ENCODE measurements around the gene HSPB6. TPM values are rescaled to one million over a fixed set of nuclear protein-coding genes. Genes with fewer than 3 reads are reported as not detected.
"Not testable (repeated sequence)": the region's sequence is repeated elsewhere in the genome, so short reads cannot be mapped to it uniquely, and the experiment has no call there.

HSPB6 gene
- polyA plus RNA-seq, 1 donor from 2014 or later: not detected

DNA sequence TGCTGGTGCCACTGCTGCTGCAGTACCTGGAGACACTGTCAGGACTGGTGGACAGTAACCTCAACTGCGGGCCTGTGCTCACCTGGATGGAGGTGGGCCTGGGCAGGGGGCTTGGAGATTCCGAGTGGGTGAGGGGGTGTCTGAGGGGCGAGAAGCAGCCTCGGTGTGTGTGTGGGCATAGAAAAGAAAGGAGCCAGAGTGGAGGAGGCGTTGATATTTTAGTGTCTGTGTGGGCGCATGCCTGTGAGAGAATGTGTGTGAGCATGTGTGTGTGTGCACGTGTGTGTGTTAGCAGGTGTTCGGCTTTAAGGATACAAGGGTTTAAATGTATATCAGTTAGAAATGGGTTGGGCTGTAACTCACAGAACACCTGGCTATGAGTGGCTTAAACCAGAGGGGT lies 22.2 kb upstream of the HSPB6 start:
- H3K4me3 Mint-ChIP-seq: peak overlapping the region in 1 of 4 donors; percentile 25

DNA sequence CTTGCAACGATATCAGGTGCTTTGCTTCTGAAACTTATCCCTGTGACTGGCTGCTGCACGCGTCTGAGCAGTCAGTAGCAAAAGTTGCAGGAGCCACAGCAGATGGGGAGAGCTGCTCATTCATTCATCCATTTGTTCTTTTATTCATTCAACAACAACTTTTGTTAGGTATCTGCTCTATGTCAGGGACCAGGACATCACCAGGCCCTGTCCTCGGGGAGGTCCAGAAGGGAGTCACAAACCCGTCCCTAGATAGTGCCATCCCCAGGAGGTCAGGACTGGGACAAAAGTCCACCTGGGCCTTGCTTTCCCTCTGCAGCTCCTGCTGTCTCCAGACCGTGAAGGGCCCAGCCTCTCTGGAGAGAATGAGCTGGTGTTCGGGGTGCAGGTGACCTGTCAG lies 21.1 kb upstream of the HSPB6 start:
- Mint-ChIP-seq H3K9me3 (no peaks in the 10 kb centered on the region), H3K27ac (no peak overlapping the region), H3K4me3 (peak overlapping the region in 2 of 4 donors; percentile 65 to 68), H3K36me3 (peaks cover 6% of the 10 kb centered on the region), H3K4me1 (peaks cover 2 to 10% (median 9%) of the 10 kb centered on the region in 3 donors), H3K27me3 (no peaks in the 10 kb centered on the region)

More for the DNA sequence above, 22.2 kb upstream of the HSPB6 start:
- Mint-ChIP-seq H3K9me3 (no peaks in the 10 kb centered on the region), H3K36me3 (peaks cover 6% of the 10 kb centered on the region), H3K27ac (no peak overlapping the region), H3K27me3 (no peaks in the 10 kb centered on the region), H3K4me1 (peaks cover 6 to 10% (median 9%) of the 10 kb centered on the region in 3 donors)

DNA sequence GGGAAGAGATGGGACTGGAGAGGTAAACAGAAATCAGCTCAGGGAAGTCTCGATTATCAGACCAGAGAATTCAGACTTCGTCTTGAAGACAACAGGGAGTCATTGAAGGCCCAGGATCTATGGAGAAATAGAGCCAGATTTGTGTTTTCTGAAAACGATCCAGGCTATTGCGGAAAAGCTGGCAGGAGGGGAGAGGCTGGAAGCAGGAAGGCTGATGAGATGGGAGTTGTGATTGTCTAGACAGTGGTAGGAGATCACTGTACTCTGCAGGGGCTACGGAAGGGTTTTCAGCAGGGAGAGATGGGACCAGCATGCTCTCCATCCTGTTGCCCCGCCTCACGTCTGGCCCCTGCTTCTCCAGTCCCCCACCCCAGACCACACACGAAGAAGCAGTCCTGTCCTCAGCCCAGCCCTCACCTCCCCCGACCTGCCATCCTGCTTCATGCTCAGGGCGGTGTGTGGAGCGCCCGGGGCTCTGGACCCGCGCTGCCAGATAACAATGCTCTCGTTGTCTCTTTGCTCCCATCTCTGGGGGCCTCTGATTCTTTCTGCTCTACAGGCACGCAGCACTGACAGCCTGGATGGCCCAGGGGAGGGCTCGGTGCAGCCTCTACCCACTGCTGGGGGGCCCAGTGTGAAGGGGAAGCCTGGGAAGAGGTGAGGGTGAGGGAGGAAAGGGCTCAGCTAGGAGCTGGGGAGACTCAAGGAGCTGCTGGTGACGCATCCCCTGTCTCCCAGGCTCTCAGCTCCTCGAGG lies 20.4 kb upstream of the HSPB6 start:
- Mint-ChIP-seq H3K27ac (peak overlapping the region in 2 of 3 donors; percentile 68 to 85), H3K9me3 (no peaks in the 10 kb centered on the region), H3K27me3 (no peaks in the 10 kb centered on the region), H3K36me3 (peaks cover 6% of the 10 kb centered on the region), H3K4me3 (peak overlapping the region; percentile 65 to 84 (median 74)), H3K4me1 (peaks cover 0 to 10% (median 9%) of the 10 kb centered on the region in 3 donors)

DNA sequence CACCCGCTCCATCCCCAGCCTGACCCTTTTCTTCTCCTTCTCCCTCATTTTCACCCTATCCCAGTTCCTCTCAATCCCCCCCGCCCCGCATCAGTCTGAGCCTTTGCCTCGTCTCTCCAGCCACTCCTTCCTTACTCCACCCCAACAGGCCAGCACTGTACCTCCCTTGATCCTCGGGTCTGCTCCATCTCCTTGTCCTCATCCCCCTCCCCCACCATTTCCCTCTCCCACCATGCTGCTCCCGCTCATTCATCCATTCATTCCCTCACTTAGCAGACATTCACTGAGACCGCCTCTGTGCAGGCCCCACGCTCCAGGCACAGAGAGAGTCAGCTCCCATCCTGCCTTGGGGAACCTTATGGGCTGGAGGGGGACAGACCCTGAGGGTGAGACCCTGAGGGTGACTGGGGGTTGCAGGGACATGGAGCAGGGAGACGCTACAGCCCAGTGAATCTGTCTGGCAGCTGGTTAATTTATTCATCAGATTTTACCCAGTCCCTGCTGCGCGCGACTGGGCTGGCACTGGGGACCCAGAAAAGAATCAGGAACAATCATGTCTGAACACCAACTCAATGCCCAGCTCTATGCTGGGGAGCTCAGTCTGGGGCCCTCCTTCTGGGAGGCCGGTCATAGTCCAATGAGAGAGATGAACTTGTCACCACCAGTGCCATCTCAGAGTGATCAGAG lies 19.4 kb upstream of the HSPB6 start:
- H3K36me3 Mint-ChIP-seq: peaks cover 6% of the 10 kb centered on the region
- H3K27ac Mint-ChIP-seq: peak overlapping the region in 2 of 3 donors; percentile 43 to 68
- no peaks in the 10 kb centered on the region for H3K9me3 Mint-ChIP-seq
- no peaks in the 10 kb centered on the region for H3K27me3 Mint-ChIP-seq
- H3K4me3 Mint-ChIP-seq: peak overlapping the region; percentile 71 to 87 (median 80)
- H3K4me1 Mint-ChIP-seq: peaks cover 0 to 10% (median 9%) of the 10 kb centered on the region in 3 donors

DNA sequence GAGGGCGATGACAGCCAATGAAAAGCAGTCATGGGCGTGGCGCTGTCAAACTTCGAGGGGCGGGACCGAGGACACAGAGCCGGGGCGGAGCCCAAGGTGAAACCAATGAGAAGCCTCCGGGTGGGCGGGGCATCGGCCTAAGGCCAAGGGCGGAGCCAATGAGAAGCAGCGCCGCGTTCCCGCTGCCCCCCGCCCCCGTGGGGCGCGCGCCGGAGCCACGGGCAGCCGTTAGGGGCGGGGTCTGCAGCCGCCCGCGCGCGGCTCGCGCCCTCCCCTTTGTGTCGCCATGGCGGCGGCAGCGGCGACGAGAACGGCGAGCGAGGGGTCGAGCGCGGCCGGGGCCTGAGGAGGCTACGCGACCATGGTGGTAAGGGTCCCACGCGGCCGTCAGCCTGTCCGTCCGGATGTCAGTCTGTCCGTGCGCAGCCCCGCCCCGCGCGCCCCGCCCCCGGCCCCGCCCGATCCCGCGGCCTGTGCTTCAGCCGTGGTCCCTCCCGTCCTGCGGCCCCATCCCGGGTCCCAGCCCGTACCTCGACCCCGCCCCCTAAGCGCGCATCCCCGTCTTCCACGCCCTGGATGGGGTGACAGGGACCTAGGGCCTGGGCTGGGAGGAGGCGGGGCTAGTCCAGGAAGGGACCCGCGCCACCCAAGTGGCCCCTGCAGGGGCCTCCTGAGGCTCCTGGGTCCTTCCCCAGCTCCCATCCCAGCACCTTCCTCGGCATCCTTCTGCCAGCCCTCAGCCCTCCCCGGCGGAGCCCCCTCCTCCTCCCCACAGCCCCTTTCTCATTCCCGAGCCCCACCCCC lies 18.7 kb upstream of the HSPB6 start, which contains the start of gene ARHGAP33:
Gene ARHGAP33, plus strand, starts transcription at position 267 of the 804 bp plus-strand sequence. Its CDS starts 95 bp downstream, at position 362.
- peaks cover 6% of the 10 kb centered on the region for H3K36me3 Mint-ChIP-seq
- peak within 1 kb of the TSS in 1 of 3 donors; percentile 92 for H3K27ac Mint-ChIP-seq
- no peaks in the 10 kb centered on the region for H3K27me3 Mint-ChIP-seq
- H3K4me1 Mint-ChIP-seq: peaks cover 0 to 10% (median 9%) of the 10 kb centered on the region in 3 donors
- H3K9me3 Mint-ChIP-seq: no peaks in the 10 kb centered on the region
- H3K4me3 Mint-ChIP-seq: peak within 1 kb of the TSS; percentile 79 to 94 (median 88)

DNA sequence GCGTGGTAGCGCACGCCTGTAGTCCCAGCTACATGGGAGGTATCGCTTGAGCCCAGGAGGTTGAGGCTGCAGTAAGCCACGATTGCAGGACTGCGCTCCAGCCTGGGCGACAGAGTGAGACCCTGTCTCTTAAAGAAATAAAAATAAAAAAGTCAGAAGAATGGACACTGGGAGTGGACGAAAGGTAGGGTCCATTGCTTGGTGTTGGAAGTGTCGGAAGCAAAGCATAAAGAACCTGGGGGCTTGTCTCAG lies 18.1 kb upstream of the HSPB6 start:
- Mint-ChIP-seq H3K4me3 (peak overlapping the region; percentile 79 to 94 (median 88)), H3K4me1 (peaks cover 0 to 10% (median 9%) of the 10 kb centered on the region in 3 donors), H3K36me3 (peaks cover 6% of the 10 kb centered on the region), H3K27me3 (no peaks in the 10 kb centered on the region), H3K9me3 (no peaks in the 10 kb centered on the region), H3K27ac (peak overlapping the region in 1 of 3 donors; percentile 92)

DNA sequence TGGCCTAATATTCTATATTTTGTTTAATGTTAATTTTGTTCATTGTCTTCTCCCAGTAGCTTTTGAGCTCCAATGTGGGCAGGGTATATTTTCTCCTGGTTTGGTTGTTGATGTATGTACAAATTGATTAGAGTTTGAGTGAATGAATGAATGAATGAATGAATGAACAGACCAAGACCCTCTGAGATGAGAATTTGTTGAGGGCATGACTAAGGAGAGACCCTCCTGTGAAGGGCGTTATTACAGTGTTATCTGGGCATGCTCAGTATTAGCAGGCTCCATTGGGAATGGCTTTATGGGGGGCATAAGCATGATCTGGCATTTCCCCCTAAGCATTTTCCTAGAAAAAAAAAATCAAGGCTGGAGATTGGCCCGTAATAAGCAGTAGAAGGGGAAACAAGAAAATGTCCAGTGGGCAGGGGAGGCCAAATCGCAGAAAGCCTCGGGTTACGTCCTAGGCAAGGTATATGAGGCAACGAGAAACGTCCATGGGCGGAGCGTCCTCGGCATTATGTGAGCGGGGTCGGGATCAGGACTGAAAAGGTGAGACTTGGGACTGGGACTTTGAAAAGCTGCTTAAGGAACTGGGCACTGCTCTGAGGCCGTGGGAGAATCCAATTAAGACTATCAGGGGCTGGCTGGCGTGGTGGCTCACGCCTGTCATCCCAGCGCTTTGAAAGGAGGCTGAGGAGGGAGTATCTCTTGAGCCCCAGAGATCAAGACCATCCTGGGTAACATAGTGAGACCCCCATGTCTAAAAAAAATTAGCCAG lies 17.6 kb upstream of the HSPB6 start:
- H3K9me3 Mint-ChIP-seq: no peaks in the 10 kb centered on the region
- H3K4me1 Mint-ChIP-seq: peaks cover 0 to 10% (median 9%) of the 10 kb centered on the region in 3 donors
- H3K36me3 Mint-ChIP-seq: peaks cover 4% of the 10 kb centered on the region
- peak overlapping the region; percentile 54 to 94 (median 82) for H3K4me3 Mint-ChIP-seq
- peak overlapping the region in 1 of 3 donors; percentile 92 for H3K27ac Mint-ChIP-seq
- no peaks in the 10 kb centered on the region for H3K27me3 Mint-ChIP-seq

DNA sequence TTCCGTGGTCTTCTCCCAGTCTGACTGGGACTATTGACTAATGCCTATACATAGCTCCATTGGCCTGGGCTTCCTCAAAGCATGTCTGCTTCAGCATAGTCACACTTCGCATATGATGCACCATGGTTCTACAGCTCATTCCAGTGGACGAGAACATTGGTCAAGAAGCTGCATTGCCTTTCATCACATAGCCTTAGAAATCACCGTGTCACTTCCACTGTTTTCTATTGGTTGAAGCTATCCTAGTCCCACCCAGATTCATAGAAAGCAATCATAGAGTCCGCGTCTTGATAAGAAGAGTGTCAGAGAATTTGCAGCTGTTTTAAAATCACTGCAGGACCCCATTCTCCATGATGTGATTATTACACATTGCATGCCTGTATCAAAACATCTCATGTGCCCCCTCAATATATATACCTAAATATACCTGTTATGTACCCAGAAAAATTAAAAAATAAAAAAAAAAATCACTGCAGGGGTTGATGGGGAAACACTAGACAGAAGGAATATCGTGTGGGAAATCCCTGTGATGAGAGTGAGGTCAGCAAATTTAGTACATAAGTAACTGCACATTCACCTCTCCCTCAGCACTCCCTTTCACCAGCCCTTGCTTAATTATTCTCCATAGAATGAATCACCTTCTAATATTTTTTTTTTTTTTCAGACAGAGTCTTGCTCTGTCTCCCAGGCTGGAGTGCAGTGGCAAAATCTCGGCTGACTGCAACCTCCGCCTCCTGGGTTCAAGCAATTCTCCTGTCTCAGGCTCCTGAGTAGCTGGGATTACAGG lies 16.4 kb upstream of the HSPB6 start:
- H3K27me3 Mint-ChIP-seq: no peaks in the 10 kb centered on the region
- peaks cover 0 to 10% (median 9%) of the 10 kb centered on the region in 3 donors for H3K4me1 Mint-ChIP-seq
- H3K9me3 Mint-ChIP-seq: no peaks in the 10 kb centered on the region
- H3K36me3 Mint-ChIP-seq: peaks cover 3% of the 10 kb centered on the region
- H3K4me3 Mint-ChIP-seq: no peak overlapping the region
- peak overlapping the region in 1 of 3 donors; percentile 5 for H3K27ac Mint-ChIP-seq

DNA sequence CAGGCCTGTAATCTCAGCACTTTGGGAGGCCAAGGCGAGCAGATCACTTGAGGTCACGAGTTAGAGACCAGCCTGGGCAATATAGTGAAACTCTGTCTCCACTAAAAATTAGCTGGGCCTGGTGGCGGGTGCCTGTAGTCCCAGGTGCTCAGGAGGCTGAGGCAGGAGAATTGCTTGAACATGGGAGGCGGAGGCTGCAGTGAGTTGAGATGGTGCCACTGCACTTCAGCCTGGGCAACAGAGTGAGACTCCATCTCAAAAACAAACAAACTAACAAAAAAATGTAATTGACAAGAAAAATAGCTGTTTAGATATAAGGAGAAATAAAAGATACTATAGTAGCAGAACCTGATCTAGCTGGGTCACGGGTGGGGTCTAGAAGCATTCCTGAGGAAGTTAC lies 15.5 kb upstream of the HSPB6 start:
- peak overlapping the region in 1 of 3 donors; percentile 67 for H3K27ac Mint-ChIP-seq
- H3K4me3 Mint-ChIP-seq, H3K4me1 Mint-ChIP-seq, H3K27me3 Mint-ChIP-seq, H3K36me3 Mint-ChIP-seq, H3K9me3 Mint-ChIP-seq: not testable (repeated sequence)

DNA sequence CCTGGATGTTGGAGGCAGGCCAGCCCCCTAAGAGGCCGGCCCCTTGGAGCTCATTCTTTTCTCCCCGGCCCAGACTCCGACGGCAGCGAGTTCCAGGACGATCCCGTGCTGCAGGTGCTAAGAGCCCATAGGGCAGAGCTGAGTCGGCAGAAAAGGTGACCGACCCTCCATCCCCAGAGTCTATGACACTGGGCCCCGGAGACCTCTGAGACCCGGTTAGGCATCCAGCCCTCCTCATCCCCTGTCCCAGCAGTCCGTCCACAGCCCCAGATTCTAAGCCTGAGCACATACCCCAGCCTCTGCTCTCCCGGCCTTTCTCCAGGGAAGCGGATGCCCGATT lies 11.2 kb upstream of the HSPB6 start:
- no peaks in the 10 kb centered on the region for H3K4me1 Mint-ChIP-seq
- no peaks in the 10 kb centered on the region for H3K9me3 Mint-ChIP-seq
- peak overlapping the region in 1 of 4 donors; percentile 36 for H3K4me3 Mint-ChIP-seq
- no peak overlapping the region for H3K27ac Mint-ChIP-seq
- H3K27me3 Mint-ChIP-seq: no peaks in the 10 kb centered on the region
- H3K36me3 Mint-ChIP-seq: peaks cover 4% of the 10 kb centered on the region

DNA sequence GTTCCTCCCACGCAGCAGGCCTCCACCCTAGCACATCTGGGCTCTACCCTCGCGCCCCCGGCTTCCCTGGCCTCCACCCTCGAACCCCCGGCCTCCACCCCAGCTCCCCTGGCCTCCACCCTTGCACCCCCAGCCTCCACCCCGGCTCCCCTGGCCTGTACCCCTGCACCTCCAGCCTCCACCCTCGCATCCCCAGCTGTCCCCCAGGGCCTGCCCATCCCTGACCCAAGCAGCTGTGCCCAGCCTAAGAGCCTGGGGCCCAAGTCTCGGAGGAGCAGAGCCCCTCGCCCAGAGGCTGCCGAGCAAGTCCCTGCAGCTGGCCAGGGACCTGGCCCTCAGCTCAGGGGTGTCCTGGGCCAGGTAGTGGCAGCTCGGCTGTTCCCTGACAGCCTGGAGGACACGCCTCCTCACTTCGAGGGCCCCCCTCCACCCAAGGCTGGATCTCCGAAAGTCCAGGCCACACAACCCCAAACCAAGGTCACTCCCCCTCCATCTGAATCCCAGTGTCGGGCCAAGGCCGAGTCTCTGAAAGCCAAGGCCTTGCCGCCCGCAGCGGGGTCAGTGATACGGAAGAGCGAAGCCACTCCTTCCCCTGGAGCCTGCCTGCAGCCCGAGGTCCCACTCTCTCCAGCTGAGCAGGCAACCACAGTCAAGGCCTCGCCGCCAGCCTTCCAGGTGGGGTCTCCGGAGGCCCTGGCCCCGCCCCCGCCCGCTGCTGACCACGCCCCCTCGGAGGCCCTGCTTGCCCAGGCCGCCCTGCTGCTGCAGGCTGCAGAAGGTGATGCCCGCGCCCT lies 10.7 kb upstream of the HSPB6 start:
- H3K27me3 Mint-ChIP-seq: no peaks in the 10 kb centered on the region
- H3K27ac Mint-ChIP-seq: no peak overlapping the region
- no peaks in the 10 kb centered on the region for H3K9me3 Mint-ChIP-seq
- no peaks in the 10 kb centered on the region for H3K4me1 Mint-ChIP-seq
- no peak overlapping the region for H3K4me3 Mint-ChIP-seq
- peaks cover 4% of the 10 kb centered on the region for H3K36me3 Mint-ChIP-seq

DNA sequence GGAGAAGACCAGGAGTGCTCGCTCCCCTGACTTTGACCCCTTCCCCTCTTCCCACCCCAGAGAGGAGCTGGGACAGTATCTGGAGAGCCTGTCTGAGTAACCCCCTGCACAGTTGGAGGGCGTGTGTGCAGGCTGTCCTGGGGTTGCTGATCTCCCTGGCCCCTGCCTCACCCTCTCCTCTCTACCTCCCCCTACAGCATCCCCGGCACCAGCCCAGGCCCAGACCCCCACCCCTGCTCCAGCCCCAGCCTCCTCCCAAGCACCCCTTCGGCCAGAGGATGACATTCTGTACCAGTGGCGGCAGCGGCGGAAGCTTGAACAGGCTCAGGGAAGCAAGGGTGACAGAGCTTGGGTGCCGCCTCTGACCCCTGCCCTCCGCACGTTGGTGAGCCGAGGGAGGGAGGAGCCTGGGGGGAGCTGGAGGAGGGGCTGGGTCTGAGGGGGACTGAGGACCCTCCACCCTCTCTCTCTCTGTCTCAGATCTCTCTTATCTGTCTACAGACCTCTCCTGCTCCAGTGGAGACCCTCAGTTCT lies 9.8 kb upstream of the HSPB6 start:
- Mint-ChIP-seq H3K27me3 (no peaks in the 10 kb centered on the region), H3K9me3 (no peaks in the 10 kb centered on the region), H3K27ac (no peak overlapping the region), H3K36me3 (peaks cover 4% of the 10 kb centered on the region), H3K4me1 (no peaks in the 10 kb centered on the region), H3K4me3 (no peak overlapping the region)

All from IgD-negative memory B cell (primary cell).